Measurements from ENCODE around the gene PDIA4. TPM values are rescaled to one million over a fixed set of nuclear protein-coding genes. Genes with fewer than 3 reads are reported as not detected.

Gene PDIA4
- total RNA-seq, 1 donor from 2014 or later: 266 TPM

- Histone ChIP-seq H4K20me1 (ENCODE audit: insufficient read depth, low read length) (no peaks in the 10 kb centered on the region), H3K36me3 (ENCODE audit: insufficient read depth, low read length) (no peaks in the 10 kb centered on the region), H3K79me2 (ENCODE audit: insufficient read depth, low read length) (no peaks in the 10 kb centered on the region), H3K27me3 (ENCODE audit: insufficient read depth, low read length) (no peaks in the 10 kb centered on the region), H3K4me1 (ENCODE audit: insufficient read depth, low read length) (peaks cover 10% of the 10 kb centered on the region), H3K27ac (ENCODE audit: low read depth, low read length) (no peak overlapping the region), H3K4me2 (ENCODE audit: low read length) (peak overlapping the region; percentile 84), H3K9me3 (ENCODE audit: insufficient read depth, low read depth, low read length) (no peaks in the 10 kb centered on the region), H3K9ac (ENCODE audit: low read length) (peak overlapping the region; percentile 74), H3K4me3 (ENCODE audit: insufficient read depth, low read depth, low read length) (peak overlapping the region; percentile 81), H2AFZ (ENCODE audit: low read depth, low read length) (peak overlapping the region; percentile 83)
- no peak for DNase-seq (ENCODE audit: low read depth)
- Mint-ChIP-seq H3K4me1 (ENCODE audit: low read depth, unreplicated experiment) (peaks cover 3% of the 10 kb centered on the region), H3K4me3 (ENCODE audit: unreplicated experiment) (peak overlapping the region; percentile 93), H3K36me3 (ENCODE audit: low read depth, unreplicated experiment) (no peaks in the 10 kb centered on the region), H3K9me3 (ENCODE audit: unreplicated experiment) (no peaks in the 10 kb centered on the region), H3K27me3 (ENCODE audit: low read depth, unreplicated experiment) (peaks cover 5% of the 10 kb centered on the region), H3K27ac (ENCODE audit: unreplicated experiment) (no peak overlapping the region)
- TF ChIP-seq CTCF (IDR thresholded peaks at IDR 0.05; ENCODE audit: insufficient read depth, low read depth, low read length) (no peak), EZH2 (IDR thresholded peaks at IDR 0.05; ENCODE audit: insufficient read depth, low read length) (no peak)
- FAIRE-seq: no peak
Observed at GRCh38 chr7:148962440-148962822, 65.9 kb downstream of the PDIA4 start.

GRCh38 chr7:148959726-148960125 lies 68.6 kb downstream of the PDIA4 start:
- H3K27ac ChIP-seq (ENCODE audit: low read depth, low read length): no peak overlapping the region
- H3K36me3 ChIP-seq (ENCODE audit: insufficient read depth, low read length): no peaks in the 10 kb centered on the region
- no peak for FAIRE-seq
- H3K4me1 ChIP-seq (ENCODE audit: insufficient read depth, low read length): peaks cover 10% of the 10 kb centered on the region
- H3K9me3 Mint-ChIP-seq (ENCODE audit: unreplicated experiment): no peaks in the 10 kb centered on the region
- H2AFZ ChIP-seq (ENCODE audit: low read depth, low read length): no peak overlapping the region
- no peaks in the 10 kb centered on the region for H3K9me3 ChIP-seq (ENCODE audit: insufficient read depth, low read depth, low read length)
- no peak for TF ChIP-seq CTCF (IDR thresholded peaks at IDR 0.05; ENCODE audit: insufficient read depth, low read depth, low read length)
- TF ChIP-seq EZH2 (IDR thresholded peaks at IDR 0.05; ENCODE audit: insufficient read depth, low read length): no peak
- H3K4me3 ChIP-seq (ENCODE audit: insufficient read depth, low read depth, low read length): no peak overlapping the region
- H3K27ac Mint-ChIP-seq (ENCODE audit: unreplicated experiment): no peak overlapping the region
- H3K36me3 Mint-ChIP-seq (ENCODE audit: low read depth, unreplicated experiment): no peaks in the 10 kb centered on the region
- no peak overlapping the region for H3K4me3 Mint-ChIP-seq (ENCODE audit: unreplicated experiment)
- H3K27me3 Mint-ChIP-seq (ENCODE audit: low read depth, unreplicated experiment): peaks cover 3% of the 10 kb centered on the region
- no peaks in the 10 kb centered on the region for H4K20me1 ChIP-seq (ENCODE audit: insufficient read depth, low read length)
- no peak overlapping the region for H3K4me2 ChIP-seq (ENCODE audit: low read length)
- H3K27me3 ChIP-seq (ENCODE audit: insufficient read depth, low read length): no peaks in the 10 kb centered on the region
- no peak for DNase-seq (ENCODE audit: low read depth)
- no peaks in the 10 kb centered on the region for H3K79me2 ChIP-seq (ENCODE audit: insufficient read depth, low read length)
- no peak overlapping the region for H3K9ac ChIP-seq (ENCODE audit: low read length)
- peaks cover 3% of the 10 kb centered on the region for H3K4me1 Mint-ChIP-seq (ENCODE audit: low read depth, unreplicated experiment)

DNA sequence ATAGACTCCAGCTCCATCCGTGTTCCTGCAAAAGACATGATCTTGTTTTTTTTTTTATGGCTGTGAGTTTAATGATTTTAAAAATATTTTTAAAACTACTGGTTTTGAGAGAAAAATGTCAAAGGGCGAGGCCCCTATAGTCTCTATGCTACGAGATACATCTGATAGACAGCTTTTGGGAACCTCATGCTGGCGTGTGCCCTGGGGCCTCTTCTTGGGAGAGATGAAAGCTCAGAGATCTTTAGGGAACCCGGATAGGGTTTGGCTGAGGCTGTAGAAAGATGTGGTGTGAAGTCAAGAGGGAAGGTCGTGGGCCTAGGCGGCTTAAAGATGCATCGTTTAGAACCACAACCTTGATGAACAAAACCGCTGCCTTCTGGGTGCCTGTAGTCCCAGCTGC lies 70.2 kb downstream of the PDIA4 start:
- Mint-ChIP-seq H3K36me3 (ENCODE audit: low read depth, unreplicated experiment) (no peaks in the 10 kb centered on the region), H3K4me3 (ENCODE audit: unreplicated experiment) (no peak overlapping the region), H3K9me3 (ENCODE audit: unreplicated experiment) (no peaks in the 10 kb centered on the region), H3K27me3 (ENCODE audit: low read depth, unreplicated experiment) (peaks cover 6% of the 10 kb centered on the region), H3K4me1 (ENCODE audit: low read depth, unreplicated experiment) (peaks cover 3% of the 10 kb centered on the region), H3K27ac (ENCODE audit: unreplicated experiment) (no peak overlapping the region)
- no peak for DNase-seq (ENCODE audit: low read depth)
- Histone ChIP-seq H3K4me3 (ENCODE audit: insufficient read depth, low read depth, low read length) (no peak overlapping the region), H4K20me1 (ENCODE audit: insufficient read depth, low read length) (no peaks in the 10 kb centered on the region), H3K9me3 (ENCODE audit: insufficient read depth, low read depth, low read length) (no peaks in the 10 kb centered on the region), H3K27ac (ENCODE audit: low read depth, low read length) (no peak overlapping the region), H2AFZ (ENCODE audit: low read depth, low read length) (no peak overlapping the region), H3K9ac (ENCODE audit: low read length) (no peak overlapping the region), H3K79me2 (ENCODE audit: insufficient read depth, low read length) (no peaks in the 10 kb centered on the region), H3K4me2 (ENCODE audit: low read length) (no peak overlapping the region), H3K36me3 (ENCODE audit: insufficient read depth, low read length) (no peaks in the 10 kb centered on the region), H3K4me1 (ENCODE audit: insufficient read depth, low read length) (no peaks in the 10 kb centered on the region), H3K27me3 (ENCODE audit: insufficient read depth, low read length) (no peaks in the 10 kb centered on the region)
- FAIRE-seq: no peak
- TF ChIP-seq EZH2 (IDR thresholded peaks at IDR 0.05; ENCODE audit: insufficient read depth, low read length) (no peak), CTCF (IDR thresholded peaks at IDR 0.05; ENCODE audit: insufficient read depth, low read depth, low read length) (no peak)
